MM.1S (cell line): ENCODE measurements around the gene CBL.

Source experiments
- DNase-seq: peaks from one replicate; pipeline ENCODE4 v3.0.0-alpha.2; 2015
- H2AFZ ChIP-seq: fragments of 300-600 bp; sonication (generic); 2 replicates; pipeline ENCODE4 v1.6.0; 2016; ENCODE audit warnings: antibody characterized with exemption, low read length
- H3F3A ChIP-seq: fragments of 300-600 bp; sonication (generic); 2 replicates; pipeline ENCODE4 v1.6.1; 2016; ENCODE audit warnings: mild to moderate bottlenecking, antibody characterized with exemption, low read length, moderate library complexity, mixed read lengths; ENCODE audit not compliant: insufficient read depth
- H3K27ac ChIP-seq: fragments of 300-600 bp; sonication (generic); 2 replicates; pipeline ENCODE4 v1.5.1; 2016; ENCODE audit warnings: mild to moderate bottlenecking, low read length
- H3K27me3 ChIP-seq: fragments of 300-600 bp; sonication (generic); replicated peaks from 2 replicates; pipeline ENCODE4 v1.6.0; 2016; ENCODE audit warnings: low read length; ENCODE audit not compliant: insufficient read depth
- H3K36me3 ChIP-seq: fragments of 300-600 bp; sonication (generic); replicated peaks from 2 replicates; pipeline ENCODE4 v1.6.1; 2016; ENCODE audit warnings: mild to moderate bottlenecking, low read length, mixed read lengths; ENCODE audit not compliant: insufficient read depth
- H3K4me1 ChIP-seq: fragments of 300-600 bp; sonication (generic); 2 replicates; pipeline ENCODE4 v1.6.1; 2016; ENCODE audit warnings: low read length, mixed read lengths
- H3K4me2 ChIP-seq: fragments of 300-600 bp; sonication (generic); 2 replicates; pipeline ENCODE4 v1.6.0; 2016; ENCODE audit warnings: low read depth, low read length
- H3K4me3 ChIP-seq: fragments of 300-600 bp; sonication (generic); 2 replicates; pipeline ENCODE4 v1.5.1; 2016; ENCODE audit warnings: low read length, mixed read lengths
- H3K79me2 ChIP-seq: fragments of 300-600 bp; sonication (generic); 2 replicates; pipeline ENCODE4 v1.6.1; 2016; ENCODE audit warnings: mixed run types, low read length, mixed read lengths
- H3K9ac ChIP-seq: fragments of 300-600 bp; sonication (generic); 2 replicates; pipeline ENCODE4 v1.6.1; 2016; ENCODE audit warnings: low read length, mixed read lengths
- H3K9me2 ChIP-seq: fragments of 300-600 bp; sonication (generic); replicated peaks from 2 replicates; pipeline ENCODE4 v1.6.1; 2016; ENCODE audit warnings: mild to moderate bottlenecking, low read length, mixed read lengths; ENCODE audit not compliant: insufficient read depth
- H3K9me3 ChIP-seq: fragments of 300-600 bp; sonication (generic); replicated peaks from 2 replicates; pipeline ENCODE4 v1.6.1; 2016; ENCODE audit warnings: mild to moderate bottlenecking, low read length, mixed read lengths; ENCODE audit not compliant: insufficient read depth
- H4K20me1 ChIP-seq: fragments of 300-600 bp; sonication (generic); 2 replicates; pipeline ENCODE4 v1.6.1; 2016; ENCODE audit warnings: mild to moderate bottlenecking, low read length, moderate library complexity, mixed read lengths; ENCODE audit not compliant: insufficient read depth
- EZH2 ChIP-seq: fragments of 300-600 bp; sonication (generic); optimal IDR thresholded peaks from 2 replicates; pipeline ENCODE3; 2017; ENCODE audit warnings: low read depth, mild to moderate bottlenecking, antibody characterized with exemption, low read length, mixed read lengths
- EZH2phosphoT487 ChIP-seq: fragments of 300-600 bp; sonication (generic); IDR thresholded peaks from 2 replicates; pipeline ENCODE4 v1.6.1; 2018; ENCODE audit warnings: antibody characterized with exemption, low read length
- TF ChIP-seq, protein P1 (sequence below): fragments of 300-600 bp; sonication (generic); IDR thresholded peaks from 2 replicates; pipeline ENCODE4 v1.5.1; 2016; ENCODE audit warnings: antibody characterized with exemption, low read length, mixed read lengths

Gene CBL

GRCh38 chr11:119350302-119350701 is 144.2 kb downstream of the CBL start:
- Histone ChIP-seq H3F3A (no peaks in the 10 kb centered on the region), H3K9ac (no peak overlapping the region), H3K79me2 (no peaks in the 10 kb centered on the region), H3K27me3 (peaks cover 72% of the 10 kb centered on the region), H3K9me2 (no peaks in the 10 kb centered on the region), H3K36me3 (no peaks in the 10 kb centered on the region), H3K9me3 (no peaks in the 10 kb centered on the region), H4K20me1 (no peaks in the 10 kb centered on the region), H3K27ac (no peak overlapping the region), H3K4me3 (no peak overlapping the region), H3K4me2 (no peak overlapping the region), H3K4me1 (no peaks in the 10 kb centered on the region), H2AFZ (no peak overlapping the region)
- no peak for DNase-seq
- TF ChIP-seq, protein P1, sequence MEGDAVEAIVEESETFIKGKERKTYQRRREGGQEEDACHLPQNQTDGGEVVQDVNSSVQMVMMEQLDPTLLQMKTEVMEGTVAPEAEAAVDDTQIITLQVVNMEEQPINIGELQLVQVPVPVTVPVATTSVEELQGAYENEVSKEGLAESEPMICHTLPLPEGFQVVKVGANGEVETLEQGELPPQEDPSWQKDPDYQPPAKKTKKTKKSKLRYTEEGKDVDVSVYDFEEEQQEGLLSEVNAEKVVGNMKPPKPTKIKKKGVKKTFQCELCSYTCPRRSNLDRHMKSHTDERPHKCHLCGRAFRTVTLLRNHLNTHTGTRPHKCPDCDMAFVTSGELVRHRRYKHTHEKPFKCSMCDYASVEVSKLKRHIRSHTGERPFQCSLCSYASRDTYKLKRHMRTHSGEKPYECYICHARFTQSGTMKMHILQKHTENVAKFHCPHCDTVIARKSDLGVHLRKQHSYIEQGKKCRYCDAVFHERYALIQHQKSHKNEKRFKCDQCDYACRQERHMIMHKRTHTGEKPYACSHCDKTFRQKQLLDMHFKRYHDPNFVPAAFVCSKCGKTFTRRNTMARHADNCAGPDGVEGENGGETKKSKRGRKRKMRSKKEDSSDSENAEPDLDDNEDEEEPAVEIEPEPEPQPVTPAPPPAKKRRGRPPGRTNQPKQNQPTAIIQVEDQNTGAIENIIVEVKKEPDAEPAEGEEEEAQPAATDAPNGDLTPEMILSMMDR, result no peak
- TF ChIP-seq EZH2phosphoT487 (no peak), EZH2 (no peak)

DNA sequence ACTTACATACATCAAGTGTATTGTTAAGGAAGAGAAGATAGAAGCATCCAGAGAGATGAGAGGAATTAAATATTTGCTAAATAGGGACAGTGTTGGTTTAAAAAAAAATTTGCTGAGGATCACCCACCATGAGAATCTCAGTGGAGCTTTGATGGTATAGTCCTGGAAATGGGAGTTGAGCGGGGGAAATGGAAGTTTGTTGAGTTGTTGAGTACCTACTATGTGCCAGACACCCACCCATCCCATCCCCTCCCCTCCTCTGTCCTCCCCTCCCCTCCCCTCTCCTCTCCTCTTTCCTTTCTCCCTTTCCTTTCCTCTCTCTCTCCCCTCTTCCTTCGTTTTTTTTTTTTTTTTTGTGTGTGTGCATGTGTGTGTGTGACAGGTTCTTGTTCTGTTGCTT is 145.1 kb downstream of the CBL start:
- Histone ChIP-seq H3K79me2 (no peaks in the 10 kb centered on the region), H3K4me1 (no peaks in the 10 kb centered on the region), H3K4me2 (no peak overlapping the region), H3K9me3 (no peaks in the 10 kb centered on the region), H3K27me3 (peaks cover 71% of the 10 kb centered on the region), H2AFZ (no peak overlapping the region), H3K9ac (no peak overlapping the region), H3F3A (no peaks in the 10 kb centered on the region), H3K36me3 (no peaks in the 10 kb centered on the region), H4K20me1 (no peaks in the 10 kb centered on the region), H3K4me3 (no peak overlapping the region), H3K9me2 (no peaks in the 10 kb centered on the region), H3K27ac (no peak overlapping the region)
- DNase-seq, result no peak
- TF ChIP-seq EZH2phosphoT487 (no peak), EZH2 (no peak)

GRCh38 chr11:119352857-119353260 is 146.7 kb downstream of the CBL start:
- Histone ChIP-seq H3K9me2 (no peaks in the 10 kb centered on the region), H3K4me2 (no peak overlapping the region), H3K4me3 (no peak overlapping the region), H3K79me2 (no peaks in the 10 kb centered on the region), H4K20me1 (no peaks in the 10 kb centered on the region), H3K36me3 (no peaks in the 10 kb centered on the region), H3K4me1 (no peaks in the 10 kb centered on the region), H2AFZ (no peak overlapping the region), H3K9ac (no peak overlapping the region), H3K27me3 (peaks cover 54% of the 10 kb centered on the region), H3K27ac (no peak overlapping the region), H3F3A (no peaks in the 10 kb centered on the region), H3K9me3 (no peaks in the 10 kb centered on the region)
- DNase-seq, result no peak
- TF ChIP-seq, protein P1, result no peak
- no peak for TF ChIP-seq EZH2phosphoT487
- TF ChIP-seq EZH2, result no peak

DNA sequence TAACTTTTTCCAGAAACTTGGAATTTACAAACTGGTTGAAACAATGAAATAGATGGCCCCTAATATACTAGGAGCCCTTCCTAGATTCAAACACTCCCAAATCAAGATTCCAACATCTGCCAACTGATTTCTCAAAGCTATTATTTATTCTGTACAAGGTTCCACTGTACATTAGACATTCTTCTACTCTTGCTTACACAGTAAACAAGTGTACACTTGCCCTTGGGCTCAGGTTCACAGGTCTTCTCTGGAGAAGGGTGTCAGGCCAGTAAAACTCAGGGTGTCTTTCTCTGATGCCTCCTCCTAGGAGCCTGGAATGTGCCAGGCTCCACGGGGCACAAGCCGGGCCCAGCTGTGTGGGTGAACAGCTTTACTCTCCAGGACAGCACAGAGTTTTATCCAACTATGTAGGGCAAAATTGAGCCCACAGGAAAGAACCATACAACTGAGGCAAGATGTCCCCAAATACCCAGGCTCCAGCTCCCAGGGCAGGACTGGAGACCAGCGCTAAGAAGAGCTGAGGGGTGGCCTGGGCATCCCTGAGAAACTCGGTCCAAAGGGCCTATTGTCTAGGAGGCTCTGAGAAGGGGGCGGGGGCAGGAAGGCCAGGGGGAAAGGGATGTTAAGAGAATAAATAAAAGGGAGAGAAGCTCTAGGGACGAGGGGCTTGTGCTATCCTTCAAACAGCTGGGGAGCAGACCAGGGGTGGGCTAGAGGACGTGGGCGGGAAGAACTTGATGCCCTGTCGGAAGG is 149.1 kb downstream of the CBL start:
- Histone ChIP-seq H3K4me1 (no peaks in the 10 kb centered on the region), H3K4me3 (no peak overlapping the region), H3K36me3 (no peaks in the 10 kb centered on the region), H3K27me3 (peaks cover 41% of the 10 kb centered on the region), H3K79me2 (no peaks in the 10 kb centered on the region), H3K9me2 (no peaks in the 10 kb centered on the region), H2AFZ (no peak overlapping the region), H3F3A (no peaks in the 10 kb centered on the region), H3K27ac (no peak overlapping the region), H3K4me2 (no peak overlapping the region), H4K20me1 (no peaks in the 10 kb centered on the region), H3K9me3 (no peaks in the 10 kb centered on the region), H3K9ac (no peak overlapping the region)
- TF ChIP-seq, protein P1, result no peak
- TF ChIP-seq EZH2 (no peak), EZH2phosphoT487 (no peak)
- no peak for DNase-seq
